HepG2 (cell line): Measurements from ENCODE around the gene SCAF8. TPM values are rescaled to one million over a fixed set of nuclear protein-coding genes. Genes with fewer than 3 reads are reported as not detected.

Source experiments
- ATAC-seq: fragments of 200-7000 bp; cut with Tn5 transposase; 3 replicates; pipeline ENCODE4 v1.9.1; 2020; ENCODE audit warnings: mild to moderate bottlenecking, moderate library complexity
- BruUV-seq: library from RNA; stranded (reverse); fragments of 400-500 nt; replicated peaks from 2 replicates; lab custom pipeline; 2021; lab: Mats Ljungman, UMichigan
- CTCF ChIA-PET: fragments of 300-600 bp; formaldehyde crosslinking; extraction: SDS; loops from one replicate; lab custom pipeline; 2021; ENCODE audit warnings: low total read pairs, inconsistent platforms, low intra/inter-chr PET ratio; lab: Yijun Ruan, JAX
- POLR2A ChIA-PET: fragments of 350-600 bp; sonication (Branson Sonifier 250); formaldehyde crosslinking; loops from one replicate; lab custom pipeline; 2020; ENCODE audit warnings: antibody characterized with exemption, inconsistent platforms; lab: Yijun Ruan, JAX
- DNase-seq: peaks from one replicate; pipeline ENCODE4 v3.0.0-alpha.2; 2015; ENCODE audit warnings: low spot score
- FAIRE-seq: peaks from 3 replicates; lab custom pipeline; 2011; peaks lifted over from hg19 to GRCh38; lab: Jason Lieb, UNC
- H2AFZ ChIP-seq: one replicate; pipeline ENCODE4 v1.6.1; 2011; ENCODE audit warnings: low read length, inconsistent platforms
- H3K27ac ChIP-seq: fragments of 300-600 bp; 3 replicates; pipeline ENCODE4 v1.8.0; 2011; ENCODE audit warnings: mixed run types, mild to moderate bottlenecking, mixed read lengths, low read length, inconsistent platforms; ENCODE audit not compliant: insufficient read depth; ENCODE audit errors: extremely low read length
- H3K27me3 ChIP-seq, 2 experiments: fragments of 200-600 bp in 1 of 2; 2 replicates in 1 of 2; 3 replicates in 1 of 2; pipeline versions ENCODE4 v1.6.0 to v1.8.0; 2011; ENCODE audit warnings: low read length in 2 of 2, mild to moderate bottlenecking in 2 of 2, moderate library complexity in 2 of 2, inconsistent platforms in 1 of 2; ENCODE audit not compliant: insufficient read depth in 2 of 2, control insufficient read depth in 1 of 2
- H3K36me3 ChIP-seq, 2 experiments: fragments of 200-600 bp in 1 of 2; replicated peaks in 1 of 2; 2 replicates in 1 of 2; 3 replicates in 1 of 2; pipeline versions ENCODE4 v1.5.1 to v1.8.0; 2011; ENCODE audit warnings: low read length in 2 of 2, inconsistent platforms in 1 of 2; ENCODE audit not compliant: insufficient read depth in 2 of 2, control insufficient read depth in 1 of 2
- H3K4me1 ChIP-seq: 2 replicates; pipeline ENCODE4 v1.5.1; 2012; ENCODE audit warnings: low read length, inconsistent platforms; ENCODE audit not compliant: insufficient read depth
- H3K4me2 ChIP-seq: 2 replicates; pipeline ENCODE4 v1.6.0; 2011; ENCODE audit warnings: low read depth, low read length, inconsistent platforms
- H3K4me3 ChIP-seq, 3 experiments: fragments of 200-600 bp in 1 of 3; sonication (generic), shearing (Covaris generic) in 1 of 3; replicated peaks in 1 of 3; 2 replicates each; pipeline ENCODE4 v1.5.1; 2011 to 2016; ENCODE audit warnings: low read length in 3 of 3, inconsistent platforms in 2 of 3, low read depth in 2 of 3, mild to moderate bottlenecking in 2 of 3, control low read depth in 1 of 3, mixed read lengths in 1 of 3; ENCODE audit not compliant: insufficient read depth in 1 of 3
- H3K79me2 ChIP-seq: one replicate; pipeline ENCODE4 v1.6.1; 2011; ENCODE audit warnings: low read length, inconsistent platforms; ENCODE audit not compliant: insufficient read depth
- H3K9ac ChIP-seq: 2 replicates; pipeline ENCODE4 v1.6.0; 2011; ENCODE audit warnings: mild to moderate bottlenecking, low read depth, low read length, inconsistent platforms; ENCODE audit not compliant: insufficient read depth
- H3K9me3 ChIP-seq: 2 replicates; pipeline ENCODE4 v1.5.1; 2012; ENCODE audit warnings: mild to moderate bottlenecking, low read length
- H4K20me1 ChIP-seq: 2 replicates; pipeline ENCODE4 v1.6.0; 2011; ENCODE audit warnings: inconsistent platforms, mild to moderate bottlenecking, low read length, moderate library complexity; ENCODE audit not compliant: insufficient read depth
- GFI1 ChIP-seq: sonication (generic); formaldehyde crosslinking; IDR thresholded peaks from 2 replicates; pipeline ENCODE4 v1.5.0; 2020; ENCODE audit warnings: missing genetic modification reagents, mild to moderate bottlenecking, borderline replicate concordance
- HNF1A ChIP-seq, 2 experiments: sonication (generic) in 1 of 2; formaldehyde crosslinking in 1 of 2; IDR thresholded peaks; 2 replicates each; pipeline versions ENCODE4 v1.4.0 to v1.6.1; 2016 to 2020; ENCODE audit warnings: borderline replicate concordance in 1 of 2, low read depth in 1 of 2, mild to moderate bottlenecking in 1 of 2, missing genetic modification reagents in 1 of 2
- HOMEZ ChIP-seq: IDR thresholded peaks from 2 replicates; pipeline ENCODE4 v1.6.1; 2016; ENCODE audit warnings: low read depth
- NFE2L1 ChIP-seq: sonication (generic); formaldehyde crosslinking; IDR thresholded peaks from 2 replicates; pipeline ENCODE4 v1.4.0; 2020; ENCODE audit warnings: missing genetic modification reagents, mild to moderate bottlenecking, borderline replicate concordance
- NR1H2 ChIP-seq: sonication (generic); formaldehyde crosslinking; IDR thresholded peaks from 2 replicates; pipeline ENCODE4 v1.8.1; 2022; ENCODE audit warnings: low read depth, missing genetic modification reagents, borderline replicate concordance
- PHB2 ChIP-seq: fragments of 450-650 bp; IDR thresholded peaks from 2 replicates; pipeline ENCODE4 v1.6.1; 2018; ENCODE audit not compliant: partially characterized antibody
- SOX13 ChIP-seq, 3 experiments: fragments of 450-650 bp in 1 of 3; sonication (generic) in 1 of 3; formaldehyde crosslinking in 1 of 3; IDR thresholded peaks in 2 of 3; conservative IDR thresholded peaks in 1 of 3; 2 replicates each; pipeline versions ENCODE4 v1.5.0 to v1.6.1; 2016 to 2020; ENCODE audit warnings: antibody characterized with exemption in 1 of 3, mild to moderate bottlenecking in 1 of 3, missing compliant biosample characterization in 1 of 3, missing genetic modification reagents in 1 of 3, moderate library complexity in 1 of 3
- SOX6 ChIP-seq, 2 experiments: fragments of 450-650 bp in 1 of 2; sonication (generic) in 1 of 2; formaldehyde crosslinking in 1 of 2; IDR thresholded peaks; 2 replicates each; pipeline versions ENCODE4 v1.4.0 to v1.6.1; 2017 to 2020; ENCODE audit warnings: antibody characterized with exemption in 1 of 2, mild to moderate bottlenecking in 1 of 2, missing genetic modification reagents in 1 of 2
- TEAD2 ChIP-seq: sonication (generic); formaldehyde crosslinking; IDR thresholded peaks from 2 replicates; pipeline ENCODE4 v1.9.0; 2021; ENCODE audit warnings: missing genetic modification reagents
- WIZ ChIP-seq: sonication (generic); formaldehyde crosslinking; IDR thresholded peaks from 2 replicates; pipeline ENCODE4 v1.5.1; 2020; ENCODE audit warnings: mild to moderate bottlenecking, missing genetic modification reagents
- ZMAT3 ChIP-seq: sonication (generic); formaldehyde crosslinking; conservative IDR thresholded peaks from 2 replicates; pipeline ENCODE4 v1.7.0; 2021; ENCODE audit warnings: missing genetic modification reagents
- ZNF30 ChIP-seq: sonication (generic); formaldehyde crosslinking; IDR thresholded peaks from 2 replicates; pipeline ENCODE4 v1.5.0; 2020; ENCODE audit warnings: mild to moderate bottlenecking, missing genetic modification reagents
- ZNF501 ChIP-seq: sonication (generic); formaldehyde crosslinking; IDR thresholded peaks from 2 replicates; pipeline ENCODE4 v1.5.1; 2020; ENCODE audit warnings: mild to moderate bottlenecking, moderate library complexity, missing genetic modification reagents
- ZNF589 ChIP-seq: sonication (generic); formaldehyde crosslinking; conservative IDR thresholded peaks from 2 replicates; pipeline ENCODE4 v1.8.0; 2022; ENCODE audit warnings: mild to moderate bottlenecking, moderate library complexity, missing genetic modification reagents
- WGBS: methylation state at CpG from one replicate; pipeline ENCODE4 v1.1.6; 2017; ENCODE audit warnings: low lambda C conversion rate; 5-methylcytosine and 5-hydroxymethylcytosine counted together
- in situ Hi-C: cut with HindIII; loops from 2 replicates; pipeline ENCODE4 v1.10.0; 2017; ENCODE audit warnings: low pct_unique_long_range_greater_than_20kb; ENCODE audit not compliant: extremely low pct_ligation_motif_present
- intact Hi-C: fragments of 100-400 bp; cut with micrococcal nuclease; formaldehyde crosslinking; loops from one replicate; pipeline ENCODE4 v1.10.0; 2022; ENCODE audit not compliant: unreplicated experiment
- polyA plus RNA-seq, 8 experiments: library from polyadenylated mRNA; depleted of rRNA in 3 of 8; stranded (reverse) in 7 of 8; unstranded in 1 of 8; fragments of >200 nt; fragmentation: Illumina TruSeq in 4 of 8; extraction: Trizol in 4 of 8; gene quantifications; 2 replicates each; pipeline versions ENCODE4 v1.2.1 to v1.2.3, GENCODE V29; 2011 to 2016; ENCODE audit warnings: low read depth in 4 of 8, missing spikeins in 1 of 8, mixed read lengths in 1 of 8; ENCODE audit not compliant: insufficient read depth in 1 of 8
- total RNA-seq, 5 experiments: library from RNA; depleted of rRNA; stranded (reverse); fragments of >200 nt; fragmentation: Illumina TruSeq; extraction: Trizol; gene quantifications; 2 replicates each; pipeline ENCODE4 v1.2.3, GENCODE V29; 2016; ENCODE audit warnings: low read depth in 1 of 5

The SCAF8 gene
- total and polyA plus RNA-seq, 2 of the 13 experiments (the other 11 are each of a cell fraction or from before 2014, with no cell fraction given), result 15.3 to 40.8 TPM

- TF ChIP-seq NFE2L1, result no peak
- TF ChIP-seq TEAD2, result no peak
- no peak for TF ChIP-seq NR1H2 (CRISPR knock-in tag)
- no peak for TF ChIP-seq ZNF501 (CRISPR knock-in tag)
- TF ChIP-seq ZNF30 (CRISPR knock-in tag), result no peak
- no peak for TF ChIP-seq PHB2
Observed at GRCh38 chr6:154862536-154862935, 129.3 kb downstream of the SCAF8 start (continued).

GRCh38 chr6:154864066-154864430 is 130.8 kb downstream of the SCAF8 start:
- H3K4me3 ChIP-seq, result no peak overlapping the region
- H3K27ac ChIP-seq, result peak overlapping the region; percentile 48
- no peaks in the 10 kb centered on the region for H3K9me3 ChIP-seq
- DNase-seq (peak; percentile 13), FAIRE-seq (no peak), ATAC-seq (peak; percentile 27)
- CTCF ChIA-PET, result interaction anchor here (1.8 kb wide), 1 partner anchor 188 kb away, joined by 7 read pairs; no protein-coding TSS in a partner anchor
- H3K27me3 ChIP-seq, result no peaks in the 10 kb centered on the region
- H2AFZ ChIP-seq, result no peak overlapping the region
- TF ChIP-seq ZNF589 (no peak), WIZ (CRISPR knock-in tag) (no peak), HNF1A (IDR thresholded peaks at IDR 0.05; ENCODE audit: low read depth) (peak; percentile 17; the same call in 1 of the 2 replicates), HNF1A (CRISPR knock-in tag; IDR thresholded peaks at IDR 0.05; ENCODE audit: borderline replicate concordance) (no peak), ZMAT3 (CRISPR knock-in tag) (no peak), GFI1 (CRISPR knock-in tag) (0 out of 2 replicates have a peak, but pooled peaks have one; percentile 3), SOX6 (IDR thresholded peaks at IDR 0.05) (no peak), SOX6 (CRISPR knock-in tag; IDR thresholded peaks at IDR 0.05) (peak; percentile 44; the same call in 1 of the 2 replicates), SOX13 (IDR thresholded peaks at IDR 0.05) (no peak), SOX13 (CRISPR knock-in tag; conservative IDR thresholded peaks at IDR 0.05 in 1 of 2, IDR thresholded peaks at IDR 0.05 in 1 of 2) (0 out of 4 replicates have a peak, but pooled peaks of 1 of the 2 experiments have one; percentile 24), HOMEZ (0 out of 2 replicates have a peak, but pooled peaks have one; percentile 7)
- peaks cover 0 to 6% of the 10 kb centered on the region in 2 experiments; a peak in 2 of 5 replicates for H3K36me3 ChIP-seq
- peak overlapping the region; percentile 26; the same call in 1 of the 2 replicates for H3K4me2 ChIP-seq
- POLR2A ChIA-PET, result no interaction called here
- H3K79me2 ChIP-seq, result peaks cover 3% of the 10 kb centered on the region
- 0 out of 2 replicates have a peak overlapping the region, but pooled peaks have one; percentile 11 for H3K9ac ChIP-seq
- in situ Hi-C loops (no loop called here), intact Hi-C loops (no loop called here)
- peaks cover 18% of the 10 kb centered on the region for H3K4me1 ChIP-seq
- WGBS, result 31% methylated on average over 3 of the region's 3 CpGs
- H4K20me1 ChIP-seq, result 0 out of 2 replicates have a peak, but pooled peaks cover 8% of the 10 kb centered on the region
- BruUV-seq, result no TSS peak
